ENCODE results near the gene CTSL. TPM values are rescaled to one million over a fixed set of nuclear protein-coding genes. Genes with fewer than 3 reads are reported as not detected.

Gene CTSL
- polyA plus RNA-seq, 3 donors: 22.0 to 28.8 (median 28.3) TPM

DNA sequence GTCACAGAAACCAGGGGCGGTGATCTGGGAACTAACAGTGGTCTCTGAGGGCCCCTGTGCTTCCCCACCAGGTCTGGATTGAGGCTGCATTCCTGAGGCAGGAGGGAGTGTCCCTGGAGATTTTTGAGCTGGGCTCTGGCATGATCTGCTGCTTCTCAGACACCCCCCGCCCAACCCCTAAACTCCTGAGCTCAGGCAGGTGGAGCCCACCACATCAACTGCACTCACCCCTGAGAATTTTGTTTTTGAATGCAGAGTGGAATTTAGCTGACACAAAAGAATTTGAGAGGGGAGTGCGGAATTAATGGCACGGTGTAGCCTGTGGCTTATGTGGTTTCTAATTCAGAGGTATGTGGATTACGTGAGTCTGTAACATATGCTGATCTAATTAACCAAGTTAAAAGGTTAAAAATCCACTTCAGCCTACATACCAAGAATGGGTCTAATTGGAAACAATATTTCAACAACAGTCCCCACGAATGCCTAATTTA is 23.9 kb upstream of the CTSL start:
- Histone ChIP-seq H2AFZ (ENCODE audit: insufficient read depth, low read depth, low read length, poor library complexity, severe bottlenecking) (no peak overlapping the region), H3K36me3 (replicated peaks in 1 of 2; ENCODE audit: control insufficient read depth in 1 of 2, insufficient read depth in 2 of 2, low read length in 2 of 2) (peaks cover 69 to 96% of the 10 kb centered on the region in 2 donors), H3K9me3 (replicated peaks in 1 of 2; ENCODE audit: control insufficient read depth in 1 of 2, insufficient read depth in 1 of 2, low read length in 2 of 2) (no peaks in the 10 kb centered on the region), H4K20me1 (ENCODE audit: insufficient read depth, low read length) (peaks cover 15% of the 10 kb centered on the region), H3K9ac (ENCODE audit: insufficient read depth, low read length, poor library complexity, severe bottlenecking) (no peak overlapping the region), H3K4me1 (ENCODE audit: control insufficient read depth in 1 of 2, insufficient read depth in 2 of 2, low read length in 2 of 2) (no peaks in the 10 kb centered on the region), H3K4me3 (replicated peaks in 1 of 3; ENCODE audit: low read depth in 2 of 3, low read length in 3 of 3) (no peak overlapping the region), H3K79me2 (ENCODE audit: insufficient read depth, low read length) (no peaks in the 10 kb centered on the region), H3K27me3 (ENCODE audit: control insufficient read depth in 2 of 2, insufficient read depth in 2 of 2, low read length in 2 of 2) (no peaks in the 10 kb centered on the region), H3K4me2 (replicated peaks; ENCODE audit: extremely low read depth, low read length, poor library complexity, severe bottlenecking) (no peak overlapping the region), H3K27ac (ENCODE audit: low read depth in 1 of 2, low read length in 2 of 2) (no peak overlapping the region)
- Mint-ChIP-seq H3K9me3 (peaks cover 0 to 3% (median 0%) of the 10 kb centered on the region in 7 donors), H3K4me3 (no peak overlapping the region), H3K27ac (peak overlapping the region in 1 of 7 donors; percentile 37), H3K36me3 (peaks cover 90 to 98% of the 10 kb centered on the region in 2 donors), H3K4me1 (no peaks in the 10 kb centered on the region), H3K27me3 (ENCODE audit: low read depth in 3 of 3) (no peaks in the 10 kb centered on the region)
- intact Hi-C loops (cut with micrococcal nuclease): no loop called here
- no peak for DNase-seq
- TF ChIP-seq, protein P1, sequence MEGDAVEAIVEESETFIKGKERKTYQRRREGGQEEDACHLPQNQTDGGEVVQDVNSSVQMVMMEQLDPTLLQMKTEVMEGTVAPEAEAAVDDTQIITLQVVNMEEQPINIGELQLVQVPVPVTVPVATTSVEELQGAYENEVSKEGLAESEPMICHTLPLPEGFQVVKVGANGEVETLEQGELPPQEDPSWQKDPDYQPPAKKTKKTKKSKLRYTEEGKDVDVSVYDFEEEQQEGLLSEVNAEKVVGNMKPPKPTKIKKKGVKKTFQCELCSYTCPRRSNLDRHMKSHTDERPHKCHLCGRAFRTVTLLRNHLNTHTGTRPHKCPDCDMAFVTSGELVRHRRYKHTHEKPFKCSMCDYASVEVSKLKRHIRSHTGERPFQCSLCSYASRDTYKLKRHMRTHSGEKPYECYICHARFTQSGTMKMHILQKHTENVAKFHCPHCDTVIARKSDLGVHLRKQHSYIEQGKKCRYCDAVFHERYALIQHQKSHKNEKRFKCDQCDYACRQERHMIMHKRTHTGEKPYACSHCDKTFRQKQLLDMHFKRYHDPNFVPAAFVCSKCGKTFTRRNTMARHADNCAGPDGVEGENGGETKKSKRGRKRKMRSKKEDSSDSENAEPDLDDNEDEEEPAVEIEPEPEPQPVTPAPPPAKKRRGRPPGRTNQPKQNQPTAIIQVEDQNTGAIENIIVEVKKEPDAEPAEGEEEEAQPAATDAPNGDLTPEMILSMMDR (IDR thresholded peaks at IDR 0.05): no peak
- 100% methylated on average over 1 of the region's 6 CpGs for WGBS (ENCODE audit: insufficient coverage)

DNA sequence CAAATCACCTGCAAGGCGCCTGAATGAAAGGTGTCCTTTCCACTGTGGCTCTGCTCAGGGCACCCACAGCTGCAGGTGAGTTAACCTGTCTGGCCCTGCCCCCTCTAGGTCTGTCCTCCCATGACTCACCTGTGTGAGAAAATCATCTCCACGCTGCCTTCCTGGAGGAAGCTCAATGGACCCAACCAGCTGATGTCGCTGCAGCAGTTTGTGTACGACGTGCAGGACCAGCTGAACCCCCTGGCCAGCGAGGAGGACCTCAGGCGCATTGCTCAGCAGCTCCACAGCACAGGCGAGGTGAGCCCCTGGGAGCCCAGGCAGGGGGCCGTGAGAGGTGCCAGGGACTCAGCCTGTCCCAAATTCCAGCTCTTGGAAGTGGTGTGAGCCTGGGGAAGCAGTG is 23.0 kb upstream of the CTSL start:
- DNase-seq: no peak
- H3K27me3 ChIP-seq (ENCODE audit: control insufficient read depth in 2 of 2, insufficient read depth in 2 of 2, low read length in 2 of 2): no peaks in the 10 kb centered on the region
- TF ChIP-seq, protein P1 (IDR thresholded peaks at IDR 0.05): no peak
- H3K4me3 Mint-ChIP-seq: no peak overlapping the region
- peaks cover 3 to 4% of the 10 kb centered on the region in 2 donors for H3K4me1 ChIP-seq (ENCODE audit: control insufficient read depth in 1 of 2, insufficient read depth in 2 of 2, low read length in 2 of 2)
- no peak overlapping the region for H3K4me2 ChIP-seq (replicated peaks; ENCODE audit: extremely low read depth, low read length, poor library complexity, severe bottlenecking)
- H3K9ac ChIP-seq (ENCODE audit: insufficient read depth, low read length, poor library complexity, severe bottlenecking): no peak overlapping the region
- H3K9me3 ChIP-seq (replicated peaks in 1 of 2; ENCODE audit: control insufficient read depth in 1 of 2, insufficient read depth in 1 of 2, low read length in 2 of 2): no peaks in the 10 kb centered on the region
- peaks cover 64 to 96% of the 10 kb centered on the region in 2 donors for H3K36me3 ChIP-seq (replicated peaks in 1 of 2; ENCODE audit: control insufficient read depth in 1 of 2, insufficient read depth in 2 of 2, low read length in 2 of 2)
- intact Hi-C loops (cut with micrococcal nuclease): no loop called here
- WGBS (ENCODE audit: insufficient coverage): 94% methylated on average over 8 of the region's 9 CpGs
- no peak overlapping the region for H3K27ac ChIP-seq (ENCODE audit: low read depth in 1 of 2, low read length in 2 of 2)
- H3K79me2 ChIP-seq (ENCODE audit: insufficient read depth, low read length): no peaks in the 10 kb centered on the region
- H4K20me1 ChIP-seq (ENCODE audit: insufficient read depth, low read length): peaks cover 20% of the 10 kb centered on the region
- no peak overlapping the region for H2AFZ ChIP-seq (ENCODE audit: insufficient read depth, low read depth, low read length, poor library complexity, severe bottlenecking)
- H3K27ac Mint-ChIP-seq: peak overlapping the region in 2 of 7 donors; percentile 5 to 84
- peaks cover 0 to 3% (median 0%) of the 10 kb centered on the region in 7 donors for H3K9me3 Mint-ChIP-seq
- peaks cover 90 to 98% of the 10 kb centered on the region in 2 donors for H3K36me3 Mint-ChIP-seq
- no peak overlapping the region for H3K4me3 ChIP-seq (replicated peaks in 1 of 3; ENCODE audit: low read depth in 2 of 3, low read length in 3 of 3)
- H3K27me3 Mint-ChIP-seq (ENCODE audit: low read depth in 3 of 3): no peaks in the 10 kb centered on the region
- H3K4me1 Mint-ChIP-seq: peaks cover 3% of the 10 kb centered on the region

Measured in CD14-positive monocyte (primary cell).